ENCODE data around the gene RMI2. TPM values are rescaled to one million over a fixed set of nuclear protein-coding genes. Genes with fewer than 3 reads are reported as not detected.

RMI2 gene
- total RNA-seq, 1 experiment from 2014 or later, result 11.1 TPM

- POLR2A ChIA-PET, result no interaction called here
- H3K4me1 ChIP-seq (ENCODE audit: control insufficient read depth, insufficient read depth, low read length), result no peaks in the 10 kb centered on the region; the same call in 1 of the 2 replicates
- no peak overlapping the region for H3K27ac ChIP-seq (ENCODE audit: low read length)
Observed at GRCh38 chr16:11358531-11358930, 13.3 kb downstream of the RMI2 start.

GRCh38 chr16:11359370-11359769, 14.1 kb downstream of the RMI2 start:
- Histone ChIP-seq H3K9me3 (ENCODE audit: control insufficient read depth, insufficient read depth, low read depth, low read length) (no peaks in the 10 kb centered on the region), H3K4me3 (ENCODE audit: low read depth in 2 of 2, low read length in 2 of 2) (no peak overlapping the region), H3K27me3 (ENCODE audit: control insufficient read depth, insufficient read depth, low read length) (no peaks in the 10 kb centered on the region), H3K36me3 (ENCODE audit: control insufficient read depth, insufficient read depth, low read length) (no peaks in the 10 kb centered on the region), H3K27ac (ENCODE audit: low read length) (no peak overlapping the region; the same call in 1 of the 2 replicates), H3K4me1 (ENCODE audit: control insufficient read depth, insufficient read depth, low read length) (no peaks in the 10 kb centered on the region; the same call in 1 of the 2 replicates)
- TF ChIP-seq TCF7L2 (IDR thresholded peaks at IDR 0.05; ENCODE audit: low read depth, low read length) (no peak), SIN3A (IDR thresholded peaks at IDR 0.05; ENCODE audit: borderline replicate concordance, insufficient read depth, low read depth, low read length) (no peak), REST (IDR thresholded peaks at IDR 0.05; ENCODE audit: insufficient read depth in 1 of 2, low read depth in 2 of 2, low read length in 1 of 2) (no peak), POLR2AphosphoS5 (IDR thresholded peaks at IDR 0.05; ENCODE audit: low read depth, low read length) (no peak), CTCF (IDR thresholded peaks at IDR 0.05) (no peak)
- CTCF ChIA-PET, result no interaction called here
- in situ Hi-C loops (cut with HindIII; ENCODE audit: low pct_unique_long_range_greater_than_20kb, low sequenced_read_pairs) (no loop called here), intact Hi-C loops (cut with micrococcal nuclease; ENCODE audit: unreplicated experiment) (loop anchor here (5.0 to 10.0 kb wide), 2 partner anchors 102 to 395 kb away; partner anchors contain the start of gene SOCS1)
- DNase-seq (ENCODE audit: low read depth, low spot score), result no peak
- no TSS peak for BruUV-seq (replicated peaks)
- no peak for ATAC-seq
- POLR2A ChIA-PET, result interaction anchor here (0.5 kb wide), 1 partner anchor 384 kb away, joined by 4 read pairs; no protein-coding TSS in a partner anchor

More at GRCh38 chr16:11358531-11358930, 13.3 kb downstream of the RMI2 start:
- no TSS peak for BruUV-seq (replicated peaks)
- intact Hi-C loops (cut with micrococcal nuclease; ENCODE audit: unreplicated experiment), result loop anchor here (5.0 to 10.0 kb wide), 2 partner anchors 101 to 394 kb away; partner anchors contain the start of gene SOCS1
- TF ChIP-seq TCF7L2 (IDR thresholded peaks at IDR 0.05; ENCODE audit: low read depth, low read length) (no peak), REST (IDR thresholded peaks at IDR 0.05; ENCODE audit: insufficient read depth in 1 of 2, low read depth in 2 of 2, low read length in 1 of 2) (no peak), CTCF (IDR thresholded peaks at IDR 0.05) (no peak)
- in situ Hi-C loops (cut with HindIII; ENCODE audit: low pct_unique_long_range_greater_than_20kb, low sequenced_read_pairs), result no loop called here
- H3K36me3 ChIP-seq (ENCODE audit: control insufficient read depth, insufficient read depth, low read length), result no peaks in the 10 kb centered on the region
- DNase-seq (ENCODE audit: low read depth, low spot score) (no peak), ATAC-seq (no peak)
- H3K27me3 ChIP-seq (ENCODE audit: control insufficient read depth, insufficient read depth, low read length), result no peaks in the 10 kb centered on the region
- H3K4me3 ChIP-seq (ENCODE audit: low read depth in 2 of 2, low read length in 2 of 2), result no peak overlapping the region
- H3K9me3 ChIP-seq (ENCODE audit: control insufficient read depth, insufficient read depth, low read depth, low read length), result no peaks in the 10 kb centered on the region
- CTCF ChIA-PET, result no interaction called here
